ENCODE results near the gene TMX2. TPM values are rescaled to one million over a fixed set of nuclear protein-coding genes. Genes with fewer than 3 reads are reported as not detected.

The TMX2 gene
- total RNA-seq, 4 donors from 2014 or later: 29.1 to 54.9 (median 40.5) TPM

- ATAC-seq (no peak), DNase-seq (no peak)
- Histone ChIP-seq H3K9me3 (no peaks in the 10 kb centered on the region), H3K36me3 (no peaks in the 10 kb centered on the region), H3K27ac (peak overlapping the region; percentile 90 to 97 (median 93)), H3K4me3 (peak overlapping the region; percentile 66 to 83 (median 78)), H3K27me3 (no peaks in the 10 kb centered on the region), H3K4me1 (peaks cover 47 to 54% of the 10 kb centered on the region in 2 donors)
- in situ Hi-C loops (cut with MboI; ENCODE audit: low sequenced_read_pairs in 4 of 4): loop anchor here in 1 of 4 donors (25.0 kb wide), 1 partner anchor 428 kb away; the partner anchor contains the start of genes P2RX3 and SSRP1
- TF ChIP-seq POLR2A (IDR thresholded peaks at IDR 0.05) (no peak), CTCF (IDR thresholded peaks at IDR 0.05 in 4 of 5, conservative IDR thresholded peaks at IDR 0.05 in 1 of 5) (no peak)
- intact Hi-C loops (cut with DNase I; ENCODE audit: low total_unique reads): no loop called here
Observed at GRCh38 chr11:57764972-57765371, 52.6 kb downstream of the TMX2 start.

GRCh38 chr11:57770793-57771192, 58.4 kb downstream of the TMX2 start:
- DNase-seq (no peak), ATAC-seq (no peak)
- H3K36me3 ChIP-seq: no peaks in the 10 kb centered on the region
- H3K27ac ChIP-seq: peak overlapping the region in 3 of 4 donors; percentile 15 to 39 (median 16)
- no peak for TF ChIP-seq CTCF (IDR thresholded peaks at IDR 0.05 in 4 of 5, conservative IDR thresholded peaks at IDR 0.05 in 1 of 5)
- TF ChIP-seq POLR2A (IDR thresholded peaks at IDR 0.05): no peak
- intact Hi-C loops (cut with DNase I; ENCODE audit: low total_unique reads): no loop called here
- no peaks in the 10 kb centered on the region for H3K9me3 ChIP-seq
- peaks cover 51 to 74% of the 10 kb centered on the region in 2 donors for H3K4me1 ChIP-seq
- in situ Hi-C loops (cut with MboI; ENCODE audit: low sequenced_read_pairs in 4 of 4): loop anchor here in 1 of 4 donors (25.0 kb wide), 1 partner anchor 433 kb away; the partner anchor contains the start of genes P2RX3 and SSRP1
- H3K27me3 ChIP-seq: no peaks in the 10 kb centered on the region
- H3K4me3 ChIP-seq: no peak overlapping the region

GRCh38 chr11:57771365-57771764, 59.0 kb downstream of the TMX2 start:
- intact Hi-C loops (cut with DNase I; ENCODE audit: low total_unique reads) (no loop called here), in situ Hi-C loops (cut with MboI; ENCODE audit: low sequenced_read_pairs in 4 of 4) (loop anchor here in 1 of 4 donors (25.0 kb wide), 1 partner anchor 434 kb away; the partner anchor contains the start of genes P2RX3 and SSRP1)
- H3K4me3 ChIP-seq: no peak overlapping the region
- H3K27me3 ChIP-seq: no peaks in the 10 kb centered on the region
- no peaks in the 10 kb centered on the region for H3K9me3 ChIP-seq
- DNase-seq (no peak), ATAC-seq (no peak)
- no peaks in the 10 kb centered on the region for H3K36me3 ChIP-seq
- H3K27ac ChIP-seq: peak overlapping the region in 2 of 4 donors; percentile 16 to 83
- H3K4me1 ChIP-seq: peaks cover 51 to 74% of the 10 kb centered on the region in 2 donors
- TF ChIP-seq CTCF (IDR thresholded peaks at IDR 0.05 in 4 of 5, conservative IDR thresholded peaks at IDR 0.05 in 1 of 5): no peak
- no peak for TF ChIP-seq POLR2A (IDR thresholded peaks at IDR 0.05)

GRCh38 chr11:57772562-57772961, 60.2 kb downstream of the TMX2 start:
- peaks cover 58 to 76% of the 10 kb centered on the region in 2 donors for H3K4me1 ChIP-seq

More at GRCh38 chr11:57772562-57772961, 60.2 kb downstream of the TMX2 start:
- Histone ChIP-seq H3K36me3 (no peaks in the 10 kb centered on the region), H3K27ac (peak overlapping the region; percentile 6 to 83 (median 25)), H3K27me3 (no peaks in the 10 kb centered on the region), H3K4me3 (no peak overlapping the region), H3K9me3 (no peaks in the 10 kb centered on the region)
- TF ChIP-seq POLR2A (IDR thresholded peaks at IDR 0.05) (no peak), CTCF (IDR thresholded peaks at IDR 0.05 in 4 of 5, conservative IDR thresholded peaks at IDR 0.05 in 1 of 5) (no peak)
- no peak for ATAC-seq
- in situ Hi-C loops (cut with MboI; ENCODE audit: low sequenced_read_pairs in 4 of 4): loop anchor here in 1 of 4 donors (25.0 kb wide), 1 partner anchor 435 kb away; the partner anchor contains the start of genes P2RX3 and SSRP1
- intact Hi-C loops (cut with DNase I; ENCODE audit: low total_unique reads): no loop called here
- DNase-seq: no peak

Data from gastrocnemius medialis (tissue), 4 donors.